HG03575 (cell line): ENCODE results near the gene RNFT1.
"Not testable (repeated sequence)": the region's sequence is repeated elsewhere in the genome, so short reads cannot be mapped to it uniquely, and the experiment has no call there.

Source experiments
- ATAC-seq: cut with Tn5 transposase; IDR thresholded peaks from one replicate; pipeline ENCODE4 v1.9.1; 2021; ENCODE audit not compliant: unreplicated experiment, insufficient number of reproducible peaks, low FRiP score; ENCODE audit errors: extremely low read depth

RNFT1 gene, protein sequence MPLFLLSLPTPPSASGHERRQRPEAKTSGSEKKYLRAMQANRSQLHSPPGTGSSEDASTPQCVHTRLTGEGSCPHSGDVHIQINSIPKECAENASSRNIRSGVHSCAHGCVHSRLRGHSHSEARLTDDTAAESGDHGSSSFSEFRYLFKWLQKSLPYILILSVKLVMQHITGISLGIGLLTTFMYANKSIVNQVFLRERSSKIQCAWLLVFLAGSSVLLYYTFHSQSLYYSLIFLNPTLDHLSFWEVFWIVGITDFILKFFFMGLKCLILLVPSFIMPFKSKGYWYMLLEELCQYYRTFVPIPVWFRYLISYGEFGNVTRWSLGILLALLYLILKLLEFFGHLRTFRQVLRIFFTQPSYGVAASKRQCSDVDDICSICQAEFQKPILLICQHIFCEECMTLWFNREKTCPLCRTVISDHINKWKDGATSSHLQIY

DNA sequence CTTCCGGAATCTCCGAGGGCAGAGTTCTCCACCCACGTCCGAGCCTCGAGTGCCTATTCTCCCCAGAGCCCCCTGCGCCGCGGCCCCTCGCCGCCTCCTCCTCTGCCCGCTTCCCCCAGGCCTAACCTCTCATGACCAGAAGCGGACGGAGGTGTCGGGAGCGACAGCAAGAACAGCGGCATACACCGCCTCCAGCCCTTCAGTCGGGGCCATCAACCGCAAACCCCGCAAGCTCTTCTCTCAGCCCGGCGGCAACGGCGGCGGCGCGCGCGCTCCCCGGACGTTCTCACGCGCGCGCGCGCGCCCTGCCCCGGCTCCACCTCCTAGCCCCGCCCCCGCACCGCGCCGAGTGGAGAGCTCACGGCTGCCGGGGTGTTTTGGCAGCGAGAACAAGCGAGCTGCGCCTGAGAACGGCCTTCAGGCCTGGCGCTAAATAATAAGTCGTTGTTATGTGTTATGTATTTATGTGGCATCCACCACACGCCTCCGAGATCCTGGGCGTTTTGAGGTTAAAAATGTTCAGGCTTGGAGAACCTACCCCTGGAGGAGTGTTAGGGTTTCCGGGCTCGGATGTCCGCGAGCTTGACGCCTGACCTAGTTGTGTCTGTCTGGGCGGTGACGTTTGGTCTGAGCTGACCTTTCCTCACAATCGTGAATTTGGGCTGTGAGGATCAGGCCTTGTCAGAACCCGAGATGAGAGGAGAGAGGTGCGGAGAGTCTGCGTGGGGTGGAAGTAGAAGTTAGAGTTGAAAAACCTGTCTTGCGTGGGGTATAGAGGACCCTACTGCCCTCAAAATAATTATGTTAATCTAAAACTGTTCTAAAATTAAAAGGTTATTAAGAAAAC is at the start of gene RNFT1:
Gene RNFT1, minus strand, starts transcription at position 259 of the 847 bp plus-strand sequence. Its CDS starts 77 bp downstream, at position 182.
- no peak for ATAC-seq

DNA sequence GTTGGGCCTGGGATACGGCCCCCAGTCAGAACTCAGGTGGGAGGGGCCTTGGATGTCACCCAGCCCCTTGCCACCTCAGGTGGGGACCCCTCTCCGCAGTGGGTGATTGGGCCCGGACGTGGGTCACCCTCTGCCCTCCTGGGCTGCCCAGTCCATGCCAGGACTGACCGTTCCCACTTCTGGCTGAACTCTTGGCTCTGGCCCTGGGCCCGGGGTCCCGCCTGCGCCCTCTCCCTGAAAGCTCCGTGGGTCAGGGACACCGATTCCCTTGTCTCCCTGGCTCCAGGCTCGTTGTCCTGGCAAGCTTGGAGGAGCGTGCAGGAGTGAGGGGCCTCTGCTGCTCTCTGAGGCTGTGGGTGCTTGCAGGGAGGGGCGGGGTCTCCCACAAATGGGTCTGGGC is 44.8 kb upstream of the RNFT1 start:
- not testable (repeated sequence) for ATAC-seq

DNA sequence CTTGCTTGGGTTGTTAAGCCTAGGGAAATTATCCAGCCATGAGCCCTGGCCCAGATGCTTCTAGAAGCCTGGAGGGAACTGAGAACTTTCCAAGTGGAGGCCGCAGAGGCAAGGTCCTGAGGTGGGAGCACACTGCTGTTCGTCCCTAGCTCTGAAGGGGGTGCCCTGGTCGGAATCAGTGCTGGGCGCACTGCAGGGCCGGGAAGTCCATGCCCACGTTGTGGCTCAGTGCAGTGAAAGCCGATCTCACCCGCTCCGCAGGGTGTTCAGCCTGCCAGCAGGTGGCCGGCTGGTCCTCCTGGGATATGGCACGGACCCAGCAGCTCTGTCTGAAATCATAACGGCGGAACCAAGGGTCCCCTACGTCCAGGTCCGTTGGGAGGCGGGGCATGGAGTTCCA is 43.8 kb upstream of the RNFT1 start:
- not testable (repeated sequence) for ATAC-seq

DNA sequence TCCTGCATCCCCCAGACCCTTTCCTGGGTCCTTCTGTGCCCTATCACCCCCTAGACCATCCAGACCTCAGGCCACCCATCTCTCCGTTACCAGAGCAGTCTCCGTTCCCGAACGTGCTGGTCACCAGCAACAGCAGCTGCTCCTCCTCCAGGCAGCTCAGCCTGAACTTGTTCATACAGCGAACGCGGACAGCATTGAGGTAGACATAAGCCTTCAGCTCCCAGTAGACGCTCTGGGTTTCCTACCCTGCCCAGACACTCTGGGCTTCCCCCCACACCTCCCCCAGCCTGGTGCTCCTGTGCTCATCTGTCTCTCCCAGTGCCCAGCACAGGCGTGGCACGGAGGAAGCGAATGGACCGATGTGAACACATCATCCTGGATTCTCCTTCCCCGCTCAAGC is 41.6 kb upstream of the RNFT1 start:
- no peak for ATAC-seq

DNA sequence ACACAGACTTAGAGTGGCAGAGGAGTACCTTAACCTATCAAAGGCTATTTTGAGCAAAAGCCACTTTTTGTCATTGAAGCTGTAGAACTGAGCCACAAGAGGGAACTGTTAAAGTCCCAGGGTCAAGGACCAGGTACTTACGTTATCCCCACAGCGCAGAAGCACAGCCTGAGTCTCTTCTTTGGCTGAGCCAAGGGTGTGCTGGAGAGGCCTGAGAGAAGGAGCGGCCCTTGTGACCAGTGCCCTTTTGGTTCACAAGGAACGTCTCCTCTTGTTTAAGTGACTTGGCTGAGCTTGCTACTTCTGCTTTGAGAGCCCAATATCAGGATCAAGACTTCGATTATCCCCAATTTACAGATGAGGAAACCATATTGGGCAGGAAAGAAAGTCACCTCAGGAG is 40.0 kb upstream of the RNFT1 start:
- ATAC-seq, result not testable (repeated sequence)

DNA sequence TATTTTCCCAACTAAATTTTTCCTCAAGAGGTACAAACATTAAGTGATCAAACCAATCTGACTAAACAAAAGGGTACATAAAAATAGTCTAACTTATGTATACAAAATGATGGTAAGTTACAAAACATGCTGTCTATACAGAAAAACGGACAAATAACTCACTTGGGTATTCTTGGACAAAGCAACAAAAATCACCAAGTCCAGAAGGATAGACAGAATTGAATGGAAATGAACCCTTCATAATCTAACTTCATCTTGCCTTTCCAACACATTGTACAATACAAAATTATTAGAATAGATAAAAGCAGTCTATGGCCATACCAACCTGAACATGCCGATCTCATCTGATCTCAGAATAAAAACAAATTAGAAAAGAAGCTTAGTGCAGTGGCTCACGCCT is 37.9 kb upstream of the RNFT1 start:
- ATAC-seq, result not testable (repeated sequence)

DNA sequence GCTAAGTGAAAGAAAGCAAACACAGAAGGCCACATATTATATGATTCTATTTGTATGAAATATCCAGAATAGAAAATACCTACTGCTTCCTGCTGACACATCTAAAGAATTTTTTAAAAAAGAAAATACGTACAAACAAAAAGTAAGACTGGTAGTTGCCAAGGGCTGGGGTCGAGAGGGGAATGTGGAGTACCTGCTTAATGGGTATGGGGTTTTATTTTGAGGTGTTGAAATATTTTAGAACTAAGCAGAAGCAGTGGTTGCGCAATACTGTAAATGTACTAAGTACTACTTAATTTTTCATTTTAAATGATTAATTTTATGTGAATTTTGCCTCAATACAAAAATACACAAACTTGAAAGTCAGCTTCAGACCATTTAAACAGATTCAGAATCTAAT is 32.1 kb upstream of the RNFT1 start:
- ATAC-seq, result not testable (repeated sequence)

DNA sequence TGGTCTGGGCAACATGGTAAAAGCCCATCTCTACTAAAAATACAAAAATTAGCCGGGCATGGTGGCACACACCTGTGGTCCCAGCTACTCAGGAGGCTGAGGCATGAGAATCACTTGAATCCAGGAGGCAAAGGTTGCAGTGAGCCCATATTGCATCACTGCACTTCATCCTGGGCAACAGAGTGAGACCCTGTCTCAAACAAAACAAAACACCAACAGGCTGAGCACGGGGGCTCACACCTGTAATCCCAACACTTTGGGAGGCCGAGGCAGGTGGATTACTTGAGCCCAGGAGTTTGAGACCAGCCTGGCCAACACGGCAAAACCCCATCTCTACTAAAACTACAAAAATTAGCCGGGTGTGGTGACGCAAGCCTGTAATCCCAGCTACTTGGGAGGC is 10.6 kb upstream of the RNFT1 start:
- ATAC-seq, result not testable (repeated sequence)

DNA sequence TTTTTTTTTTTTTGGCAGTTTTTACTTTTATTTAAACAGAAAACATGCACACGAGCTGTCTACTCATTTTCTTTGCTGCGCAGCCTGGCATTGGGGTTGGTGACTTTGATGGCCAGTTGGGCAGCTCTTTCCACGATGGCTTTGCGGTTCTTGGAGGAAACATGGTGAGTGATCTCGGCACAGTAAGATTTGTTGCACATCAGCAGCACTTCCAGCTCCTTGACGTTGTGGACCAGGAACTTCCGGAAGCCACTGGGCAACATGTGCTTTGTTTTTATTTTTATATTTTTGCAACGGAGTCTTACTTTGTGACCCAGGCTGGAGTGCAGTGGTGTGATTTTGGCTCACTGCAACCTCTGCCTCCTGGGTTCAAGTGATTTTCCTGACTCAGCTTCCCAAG is 8.9 kb upstream of the RNFT1 start:
- ATAC-seq, result not testable (repeated sequence)

DNA sequence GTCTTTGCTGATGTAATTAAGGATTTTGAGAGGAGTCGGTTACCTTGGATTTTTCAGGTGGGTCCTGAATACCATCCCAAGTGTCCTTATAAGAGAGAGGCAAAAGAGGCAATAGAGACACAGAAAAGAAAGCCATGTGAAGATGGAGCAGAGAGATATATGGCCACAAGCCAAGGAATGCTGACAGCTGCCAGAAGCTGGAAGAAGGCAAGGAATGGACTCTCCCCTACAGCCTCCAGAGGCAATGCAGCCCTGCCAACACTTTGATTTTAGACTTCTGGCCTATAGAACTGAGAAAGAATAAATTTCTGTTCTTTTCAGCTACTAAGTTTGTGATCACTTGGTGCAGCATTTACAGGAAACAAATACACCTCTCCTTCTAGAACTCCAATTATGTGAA is 8.2 kb upstream of the RNFT1 start:
- no peak for ATAC-seq

DNA sequence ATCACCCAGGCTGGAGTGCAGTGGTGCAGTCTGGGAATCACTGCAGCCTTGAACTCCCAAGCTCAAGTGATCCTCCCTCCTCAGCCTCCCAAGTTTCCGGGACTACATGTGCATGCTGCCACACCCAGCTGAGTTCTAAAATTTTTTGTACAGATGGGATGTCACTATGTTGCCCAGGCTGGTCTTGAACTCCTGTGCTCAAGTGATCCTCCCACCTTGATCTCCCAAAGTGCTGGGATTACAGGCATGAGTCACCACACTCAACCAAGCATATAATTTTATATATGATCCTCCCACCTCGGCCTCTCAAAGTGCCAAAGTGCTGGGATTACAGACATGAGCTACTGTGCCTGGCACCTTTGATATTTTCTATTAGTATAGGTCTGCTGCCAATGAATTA is 7.2 kb upstream of the RNFT1 start:
- not testable (repeated sequence) for ATAC-seq

DNA sequence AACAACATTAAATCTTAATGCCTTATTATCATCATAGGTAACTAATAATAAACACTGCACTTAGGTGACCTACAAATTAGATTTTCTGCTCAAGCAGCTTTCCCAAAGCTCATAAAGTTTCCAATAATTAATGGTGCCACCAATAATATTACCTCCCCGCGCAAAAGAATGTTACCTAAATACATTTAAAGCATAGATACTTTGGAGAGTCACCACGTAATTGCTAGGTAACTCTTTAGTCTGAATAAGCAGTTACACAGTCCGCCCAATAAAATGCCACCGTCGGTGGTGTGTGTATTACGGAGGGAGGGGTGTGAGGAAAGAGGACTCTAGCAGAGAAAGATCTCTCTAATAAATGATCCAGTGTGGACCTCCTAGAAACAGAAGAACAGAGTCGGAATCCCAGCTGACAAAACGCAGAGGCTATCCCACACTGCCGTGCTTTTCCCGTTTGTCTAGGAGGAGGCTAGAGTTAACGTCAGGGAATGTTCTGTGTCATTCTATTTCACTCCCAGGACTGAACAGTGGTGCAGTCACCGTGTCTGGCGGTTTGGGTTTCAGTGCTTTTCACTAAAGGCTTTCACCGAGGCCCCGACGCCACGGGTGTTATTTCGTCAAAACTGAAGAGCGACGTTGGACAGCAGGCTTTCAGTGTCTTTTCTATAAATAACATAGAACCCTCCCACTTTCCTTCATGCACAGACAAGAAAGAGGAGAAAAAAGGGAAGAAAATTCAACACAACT is 630 bp downstream of the RNFT1 start:
- ATAC-seq, result no peak

DNA sequence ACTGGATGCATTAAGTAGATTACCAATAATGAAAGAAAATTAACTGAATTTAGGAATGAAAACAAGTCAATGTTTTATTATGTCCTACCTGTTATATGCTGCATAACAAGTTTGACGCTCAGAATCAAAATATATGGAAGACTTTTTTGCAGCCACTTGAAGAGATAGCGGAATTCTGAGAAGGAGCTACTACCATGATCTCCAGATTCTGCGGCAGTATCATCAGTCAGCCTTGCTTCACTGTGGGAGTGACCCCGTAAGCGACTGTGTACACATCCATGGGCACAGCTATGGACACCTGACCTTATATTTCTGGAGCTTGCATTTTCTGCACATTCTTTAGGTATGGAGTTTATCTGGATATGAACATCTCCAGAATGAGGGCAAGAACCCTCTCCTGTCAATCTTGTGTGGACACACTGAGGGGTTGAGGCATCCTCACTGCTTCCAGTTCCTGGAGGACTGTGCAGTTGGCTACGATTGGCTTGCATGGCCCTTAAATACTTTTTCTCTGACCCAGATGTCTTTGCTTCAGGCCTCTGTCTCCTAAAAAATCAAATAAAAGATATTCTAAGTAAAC is 1.7 kb downstream of the RNFT1 start:
- no peak for ATAC-seq

DNA sequence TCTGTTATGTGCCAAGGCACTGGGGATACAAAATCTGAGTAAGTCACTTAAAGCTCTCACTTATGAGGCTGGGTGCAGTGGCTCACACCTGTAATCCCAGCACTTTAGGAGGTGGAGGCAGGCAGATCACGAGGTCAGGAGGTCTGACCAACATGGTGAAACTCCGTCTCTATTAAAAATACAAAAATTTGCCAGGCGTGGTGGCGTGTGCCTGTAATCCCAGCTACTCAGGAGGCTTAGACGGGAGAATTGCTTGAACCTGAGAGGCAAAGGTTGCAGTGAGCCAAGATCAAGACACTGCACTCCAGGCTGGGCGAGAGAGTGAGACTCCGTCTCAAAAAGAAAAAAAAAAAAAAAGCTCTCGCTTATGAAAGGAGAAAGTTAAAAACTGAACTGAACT is 5.0 kb downstream of the RNFT1 start:
- not testable (repeated sequence) for ATAC-seq

DNA sequence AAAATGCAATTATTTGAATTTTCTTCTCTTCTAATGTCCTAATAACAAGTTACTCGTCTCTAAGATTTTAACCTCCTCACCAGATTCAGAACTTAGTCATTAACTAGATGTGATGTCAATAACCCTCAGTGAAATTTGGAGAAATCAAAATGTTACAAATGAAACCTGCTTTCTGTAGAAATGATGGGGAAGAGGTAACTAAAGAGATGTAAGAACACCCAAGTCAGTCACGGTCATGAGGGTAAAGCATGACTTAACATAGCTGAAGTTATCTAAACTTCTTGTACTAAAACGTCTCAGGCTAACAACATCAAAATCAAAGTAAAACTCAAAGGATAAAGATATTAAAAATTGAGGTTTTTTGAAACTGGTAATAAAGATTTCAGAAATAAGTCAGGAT is 9.7 kb downstream of the RNFT1 start:
- ATAC-seq, result no peak

DNA sequence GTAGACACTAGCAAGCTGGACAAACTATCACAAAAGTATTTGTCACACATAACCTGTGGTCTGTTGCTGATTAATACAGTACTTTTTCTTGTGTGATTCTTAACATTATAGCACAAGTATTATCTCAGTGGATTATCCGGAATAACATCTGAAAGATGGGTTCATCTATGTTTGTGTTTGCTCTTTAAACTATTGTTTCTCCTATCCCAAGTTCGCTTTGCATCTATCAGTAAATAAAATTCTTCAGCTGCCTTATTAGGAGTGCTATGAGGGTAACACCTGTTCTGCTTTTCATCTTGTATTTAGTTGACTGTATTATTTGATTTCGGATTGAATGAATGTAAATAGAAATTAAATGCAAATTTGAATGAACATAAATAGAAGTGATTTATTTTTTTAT is 14.5 kb downstream of the RNFT1 start:
- no peak for ATAC-seq

DNA sequence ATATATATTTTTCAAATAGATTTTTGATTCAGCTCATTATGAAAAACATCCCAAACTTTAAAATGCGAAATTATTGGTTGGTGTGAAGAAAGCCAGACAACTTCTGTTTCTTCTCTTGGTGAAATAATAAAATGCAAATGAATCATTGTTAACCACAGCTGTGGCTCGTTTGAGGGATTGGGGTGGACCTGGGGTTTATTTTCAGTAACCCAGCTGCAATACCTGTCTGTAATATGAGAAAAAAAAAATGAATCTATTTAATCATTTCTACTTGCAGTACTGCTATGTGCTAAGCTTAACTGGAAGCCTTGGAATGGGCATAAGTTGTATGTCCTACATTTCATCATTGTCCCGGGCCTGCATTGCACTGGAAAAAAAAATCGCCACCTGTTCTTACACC is 17.2 kb downstream of the RNFT1 start:
- not testable (repeated sequence) for ATAC-seq

DNA sequence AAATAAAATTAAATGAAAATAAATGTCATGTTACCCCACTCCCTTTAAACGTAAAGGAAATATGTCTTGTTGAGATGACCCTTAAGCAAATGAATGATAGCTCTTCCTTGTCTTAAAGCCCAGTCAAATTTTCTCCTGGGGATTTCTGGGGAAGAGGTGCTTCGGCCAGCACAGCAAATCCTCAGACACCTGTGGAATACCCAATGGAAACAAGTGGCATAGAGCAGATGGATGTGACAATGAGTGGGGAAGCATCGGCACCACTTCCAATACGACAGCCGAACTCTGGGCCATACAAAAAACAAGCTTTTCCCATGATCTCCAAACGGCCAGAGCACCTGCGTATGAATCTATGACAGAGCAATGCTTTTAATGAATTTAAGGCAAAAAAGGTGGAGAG is 18.1 kb downstream of the RNFT1 start:
- ATAC-seq, result not testable (repeated sequence)

DNA sequence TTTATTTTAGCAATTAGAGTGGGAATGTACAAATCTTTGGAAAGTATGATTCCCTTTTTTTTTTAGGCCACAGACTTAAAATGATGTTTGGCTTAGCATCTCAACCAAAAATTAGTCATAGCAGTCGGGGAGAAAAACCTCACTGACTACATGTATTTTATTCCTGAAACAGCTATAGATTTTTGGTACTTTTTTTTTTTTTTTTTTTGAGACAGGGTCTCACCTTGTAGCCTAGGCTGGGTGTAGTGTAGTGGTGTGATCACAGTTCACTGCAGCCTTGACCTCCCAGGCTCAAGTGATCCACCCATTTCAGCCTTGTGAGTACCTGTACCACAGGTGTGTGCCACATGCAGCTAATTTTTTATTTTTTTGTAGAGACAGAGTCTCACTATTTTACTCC is 23.4 kb downstream of the RNFT1 start:
- ATAC-seq, result no peak
